22Rv1 (cell line): ENCODE results near the gene DYRK1A.

Source experiments
- H3K27ac ChIP-seq: fragments of 450-650 bp; 2 replicates; pipeline ENCODE4 v1.5.1; 2017
- ZFX ChIP-seq: fragments of 450-650 bp; IDR thresholded peaks from 2 replicates; pipeline ENCODE4 v1.6.1; 2017; ENCODE audit warnings: antibody characterized with exemption, borderline replicate concordance
- TF ChIP-seq, protein P1 (sequence below): fragments of 450-650 bp; IDR thresholded peaks from 2 replicates; pipeline ENCODE4 v1.5.1; 2017; ENCODE audit warnings: mild to moderate bottlenecking

The DYRK1A gene

DNA sequence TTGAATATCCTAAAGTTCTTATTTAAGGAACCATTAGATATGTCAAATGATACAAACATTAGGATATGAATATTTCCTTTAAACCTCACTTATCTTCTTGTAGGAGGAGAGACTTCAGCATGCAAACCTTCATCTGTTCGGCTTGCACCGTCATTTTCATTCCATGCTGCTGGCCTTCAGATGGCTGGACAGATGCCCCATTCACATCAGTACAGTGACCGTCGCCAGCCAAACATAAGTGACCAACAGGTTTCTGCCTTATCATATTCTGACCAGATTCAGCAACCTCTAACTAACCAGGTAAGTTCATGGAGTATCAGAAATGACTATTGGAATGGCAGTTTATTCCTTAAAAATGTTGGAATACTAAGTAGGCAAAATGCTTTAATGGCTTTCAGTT lies 106.0 kb downstream of the DYRK1A start:
- TF ChIP-seq ZFX: no peak
- TF ChIP-seq, protein P1, sequence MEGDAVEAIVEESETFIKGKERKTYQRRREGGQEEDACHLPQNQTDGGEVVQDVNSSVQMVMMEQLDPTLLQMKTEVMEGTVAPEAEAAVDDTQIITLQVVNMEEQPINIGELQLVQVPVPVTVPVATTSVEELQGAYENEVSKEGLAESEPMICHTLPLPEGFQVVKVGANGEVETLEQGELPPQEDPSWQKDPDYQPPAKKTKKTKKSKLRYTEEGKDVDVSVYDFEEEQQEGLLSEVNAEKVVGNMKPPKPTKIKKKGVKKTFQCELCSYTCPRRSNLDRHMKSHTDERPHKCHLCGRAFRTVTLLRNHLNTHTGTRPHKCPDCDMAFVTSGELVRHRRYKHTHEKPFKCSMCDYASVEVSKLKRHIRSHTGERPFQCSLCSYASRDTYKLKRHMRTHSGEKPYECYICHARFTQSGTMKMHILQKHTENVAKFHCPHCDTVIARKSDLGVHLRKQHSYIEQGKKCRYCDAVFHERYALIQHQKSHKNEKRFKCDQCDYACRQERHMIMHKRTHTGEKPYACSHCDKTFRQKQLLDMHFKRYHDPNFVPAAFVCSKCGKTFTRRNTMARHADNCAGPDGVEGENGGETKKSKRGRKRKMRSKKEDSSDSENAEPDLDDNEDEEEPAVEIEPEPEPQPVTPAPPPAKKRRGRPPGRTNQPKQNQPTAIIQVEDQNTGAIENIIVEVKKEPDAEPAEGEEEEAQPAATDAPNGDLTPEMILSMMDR: no peak
- H3K27ac ChIP-seq: no peak overlapping the region

DNA sequence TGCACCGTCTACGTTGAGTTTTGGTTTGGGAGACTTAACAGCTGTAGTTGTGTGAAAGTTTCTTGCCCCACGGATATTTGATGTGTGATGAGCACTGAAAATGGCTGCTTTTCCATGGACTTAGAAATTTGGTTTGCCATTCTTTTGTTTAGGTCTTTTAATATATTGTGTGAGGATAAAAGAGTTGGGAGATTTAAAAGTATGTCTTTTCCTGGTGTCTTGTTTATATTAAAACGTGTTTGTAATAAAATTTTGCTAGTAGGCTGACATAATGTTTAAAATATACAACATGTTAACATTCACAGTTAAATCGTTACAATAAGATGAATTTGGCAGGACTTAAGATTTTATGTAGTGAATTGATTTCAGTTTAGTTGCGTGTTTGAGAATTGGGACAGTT lies 106.9 kb downstream of the DYRK1A start:
- TF ChIP-seq ZFX: no peak
- TF ChIP-seq, protein P1: no peak
- no peak overlapping the region for H3K27ac ChIP-seq

DNA sequence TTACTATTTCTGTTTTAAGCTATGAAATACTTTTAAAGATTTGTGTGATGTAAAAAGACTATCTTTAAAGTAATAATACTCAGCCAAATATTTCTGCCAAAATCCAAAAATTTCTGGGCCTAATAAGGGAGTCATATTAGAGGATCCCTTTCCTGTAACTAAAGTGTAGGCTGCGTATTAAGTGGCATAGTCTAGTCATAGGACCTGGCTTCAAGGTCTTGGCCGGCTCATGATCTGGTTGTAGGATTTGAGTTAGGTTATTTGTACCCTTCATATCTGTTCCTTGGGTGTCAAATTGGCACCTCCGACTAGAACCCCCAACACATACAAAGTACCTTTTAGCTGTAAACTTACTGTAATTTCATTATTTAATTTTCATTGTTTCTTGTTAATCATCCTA lies 107.8 kb downstream of the DYRK1A start:
- TF ChIP-seq, protein P1: no peak
- H3K27ac ChIP-seq: no peak overlapping the region

DNA sequence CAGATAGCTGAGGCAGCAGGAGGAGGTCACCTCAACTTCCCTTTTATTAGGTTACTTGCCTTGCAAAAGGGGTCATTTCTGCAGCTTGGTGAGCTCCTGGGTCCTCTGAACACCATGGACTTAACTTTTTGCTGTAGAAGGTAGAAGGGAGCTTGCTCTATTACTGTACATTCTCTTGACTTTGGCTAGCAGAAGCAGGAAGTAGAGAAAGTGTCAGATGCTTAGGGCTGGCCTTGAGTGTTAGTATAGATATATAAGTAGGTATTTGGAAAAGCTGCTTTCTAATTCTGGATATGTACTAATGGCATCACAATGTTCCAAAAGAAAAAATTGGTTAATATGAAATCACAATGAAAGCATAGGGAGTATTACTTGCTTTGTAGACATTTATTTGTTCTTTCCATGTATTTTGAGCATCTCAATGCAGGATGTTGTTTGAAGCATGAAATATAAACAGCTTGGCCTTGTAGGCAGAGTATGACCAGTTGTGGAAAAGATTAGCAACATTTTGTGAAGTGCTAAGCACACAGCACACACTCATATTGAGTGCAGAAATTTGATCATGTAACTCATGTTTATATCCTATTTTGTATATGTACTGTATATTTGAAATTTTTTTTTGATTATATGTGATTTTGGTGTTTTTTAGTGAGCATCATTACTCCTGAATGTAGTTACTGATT lies 108.8 kb downstream of the DYRK1A start:
- TF ChIP-seq ZFX: no peak
- TF ChIP-seq, protein P1: no peak
- H3K27ac ChIP-seq: no peak overlapping the region

- TF ChIP-seq, protein P1: no peak
- TF ChIP-seq ZFX: no peak
- no peak overlapping the region; the same call in 1 of the 2 replicates for H3K27ac ChIP-seq
These were observed 112.2 kb downstream of the DYRK1A start for GRCh38 chr21:37478794-37479193.

DNA sequence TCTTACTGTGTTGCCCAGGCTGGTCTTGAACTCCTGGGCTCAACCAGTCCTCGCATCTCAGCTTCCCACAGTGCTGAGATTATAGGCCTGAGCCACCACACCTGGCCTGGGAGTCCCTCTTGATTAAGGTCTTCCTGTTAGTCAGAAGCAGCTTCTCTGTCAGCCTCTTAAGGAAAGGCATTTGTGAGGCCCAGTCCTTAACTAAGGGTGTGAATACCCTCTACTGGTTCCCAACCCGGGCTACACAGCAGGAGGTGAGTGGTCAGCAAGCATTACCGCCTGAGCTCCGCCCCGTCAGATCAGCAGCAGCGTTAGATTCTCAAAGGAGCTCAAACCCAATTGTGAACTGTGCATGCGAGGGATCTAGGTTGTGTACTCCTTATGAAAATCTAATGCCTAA lies 117.2 kb downstream of the DYRK1A start:
- no peak overlapping the region for H3K27ac ChIP-seq
- TF ChIP-seq, protein P1: no peak
- TF ChIP-seq ZFX: no peak

GRCh38 chr21:37484535-37485474 lies 118.2 kb downstream of the DYRK1A start:
- no peak for TF ChIP-seq ZFX
- TF ChIP-seq, protein P1: no peak
- no peak overlapping the region for H3K27ac ChIP-seq
